IMR-90 (cell line): ENCODE measurements around the gene SAP30BP. TPM values are rescaled to one million over a fixed set of nuclear protein-coding genes. Genes with fewer than 3 reads are reported as not detected.

ENCODE experiments used
- ATAC-seq: fragments of 200-7000 bp; cut with Tn5 transposase; 2 replicates; pipeline ENCODE4 v1.9.1; 2020; ENCODE audit warnings: low read depth, mild to moderate bottlenecking, moderate library complexity
- BruUV-seq: library from RNA; stranded (reverse); fragments of 400-500 nt; replicated peaks from 2 replicates; lab custom pipeline; 2021; lab: Mats Ljungman, UMichigan
- CTCF ChIA-PET: fragments of 300-600 bp; formaldehyde crosslinking; extraction: SDS; loops from one replicate; lab custom pipeline; 2021; ENCODE audit warnings: antibody characterized with exemption; lab: Yijun Ruan, JAX
- POLR2A ChIA-PET: fragments of 300-600 bp; sonication (Branson Sonifier 250); formaldehyde crosslinking; loops from one replicate; lab custom pipeline; 2022; ENCODE audit warnings: antibody characterized with exemption; ENCODE audit not compliant: unreplicated experiment; lab: Charles Lee
- DNase-seq: peaks from one replicate; pipeline ENCODE4 v3.0.0; 2013
- H2AFZ ChIP-seq: replicated peaks from 2 replicates; pipeline ENCODE3; 2013; ENCODE audit warnings: low read length, mild to moderate bottlenecking; ENCODE audit not compliant: poor library complexity
- H2AK5ac ChIP-seq: 2 replicates; pipeline ENCODE4 v1.6.1; 2013; ENCODE audit warnings: low read depth, low read length, inconsistent platforms
- H2AK9ac ChIP-seq: replicated peaks from 2 replicates; pipeline ENCODE3; 2013; ENCODE audit warnings: mild to moderate bottlenecking, low read depth, low read length, moderate library complexity; ENCODE audit not compliant: poor library complexity
- H2BK120ac ChIP-seq: 2 replicates; pipeline ENCODE4 v1.6.1; 2013; ENCODE audit warnings: low read depth, low read length, inconsistent platforms
- H2BK15ac ChIP-seq: 3 replicates; pipeline ENCODE4 v1.6.1; 2013; ENCODE audit warnings: low read depth, low read length, inconsistent platforms
- H2BK20ac ChIP-seq: 2 replicates; pipeline ENCODE4 v1.6.1; 2013; ENCODE audit warnings: low read depth, mild to moderate bottlenecking, inconsistent platforms, low read length, moderate library complexity
- H2BK5ac ChIP-seq: 2 replicates; pipeline ENCODE4 v1.6.1; 2013; ENCODE audit warnings: mild to moderate bottlenecking, low read depth, low read length, inconsistent platforms; ENCODE audit not compliant: poor library complexity, severe bottlenecking
- H3K14ac ChIP-seq: replicated peaks from 2 replicates; pipeline ENCODE4 v1.6.1; 2013; ENCODE audit warnings: low read depth, low read length, inconsistent platforms
- H3K18ac ChIP-seq: 2 replicates; pipeline ENCODE4 v1.6.1; 2013; ENCODE audit warnings: low read depth, low read length, control low read depth
- H3K23ac ChIP-seq: 2 replicates; pipeline ENCODE4 v1.6.1; 2013; ENCODE audit warnings: low read depth, low read length, inconsistent platforms
- H3K27ac ChIP-seq: 2 replicates; pipeline ENCODE4 v1.5.1; 2013; ENCODE audit warnings: mild to moderate bottlenecking, control low read depth, low read length; ENCODE audit not compliant: insufficient read depth
- H3K27me3 ChIP-seq: 2 replicates; pipeline ENCODE4 v1.6.1; 2013; ENCODE audit warnings: low read length; ENCODE audit not compliant: control insufficient read depth, insufficient read depth
- H3K36me3 ChIP-seq: 2 replicates; pipeline ENCODE4 v1.6.1; 2013; ENCODE audit warnings: low read length, mixed read lengths; ENCODE audit not compliant: control insufficient read depth, insufficient read depth
- H3K4ac ChIP-seq: 2 replicates; pipeline ENCODE4 v1.6.1; 2013; ENCODE audit warnings: low read depth, low read length, inconsistent platforms
- H3K4me1 ChIP-seq: 2 replicates; pipeline ENCODE4 v1.6.1; 2013; ENCODE audit warnings: low read length, mixed read lengths; ENCODE audit not compliant: control insufficient read depth, insufficient read depth
- H3K4me2 ChIP-seq: 2 replicates; pipeline ENCODE4 v1.6.1; 2013; ENCODE audit warnings: low read depth, mild to moderate bottlenecking, control low read depth, low read length, moderate library complexity
- H3K4me3 ChIP-seq: 2 replicates; pipeline ENCODE4 v1.5.1; 2013; ENCODE audit warnings: low read depth, mild to moderate bottlenecking, control low read depth, low read length, moderate library complexity; ENCODE audit not compliant: insufficient read depth
- H3K56ac ChIP-seq: 2 replicates; pipeline ENCODE4 v1.6.1; 2013; ENCODE audit warnings: low read length, inconsistent platforms; ENCODE audit not compliant: insufficient read depth; ENCODE audit errors: extremely low read depth
- H3K79me1 ChIP-seq, 2 experiments: 2 replicates each; pipeline ENCODE4 v1.6.1; 2013; ENCODE audit warnings: low read length in 2 of 2, inconsistent platforms in 1 of 2, low read depth in 1 of 2
- H3K9ac ChIP-seq: 2 replicates; pipeline ENCODE4 v1.6.1; 2013; ENCODE audit warnings: low read depth, low read length, control low read depth
- H3K9me1 ChIP-seq: 2 replicates; pipeline ENCODE4 v1.6.1; 2013; ENCODE audit warnings: low read length, inconsistent platforms; ENCODE audit not compliant: insufficient read depth
- H3K9me3 ChIP-seq: 2 replicates; pipeline ENCODE4 v1.6.1; 2013; ENCODE audit warnings: low read length; ENCODE audit not compliant: control insufficient read depth, insufficient read depth
- H4K20me1 ChIP-seq: 2 replicates; pipeline ENCODE4 v1.6.1; 2013; ENCODE audit warnings: low read length, inconsistent platforms; ENCODE audit not compliant: insufficient read depth
- H4K5ac ChIP-seq: 2 replicates; pipeline ENCODE4 v1.6.1; 2013; ENCODE audit warnings: mild to moderate bottlenecking, low read depth, low read length, control low read depth
- H4K8ac ChIP-seq, 2 experiments: 2 replicates each; pipeline ENCODE4 v1.6.1; 2013; ENCODE audit warnings: low read depth in 2 of 2, low read length in 2 of 2, control low read depth in 1 of 2, inconsistent platforms in 1 of 2
- H4K91ac ChIP-seq: 2 replicates; pipeline ENCODE4 v1.6.1; 2013; ENCODE audit warnings: low read depth, low read length, inconsistent platforms; ENCODE audit not compliant: insufficient read depth
- CEBPB ChIP-seq: IDR thresholded peaks from 2 replicates; pipeline ENCODE4 v1.6.1; 2012; ENCODE audit warnings: low read depth, low read length, improper control_type of control experiment
- FOS ChIP-seq: fragments of 150-350 bp; IDR thresholded peaks from 2 replicates; pipeline ENCODE4 v1.6.1; 2016; ENCODE audit warnings: low read depth, low read length
- MAFK ChIP-seq: IDR thresholded peaks from 2 replicates; pipeline ENCODE4 v1.6.1; 2012; ENCODE audit warnings: low read depth, low read length, improper control_type of control experiment
- MXI1 ChIP-seq: IDR thresholded peaks from 2 replicates; pipeline ENCODE4 v1.6.1; 2012; ENCODE audit warnings: low read depth, mild to moderate bottlenecking, low read length, moderate library complexity, borderline replicate concordance
- NFE2L2 ChIP-seq: fragments of 150-350 bp; IDR thresholded peaks from 2 replicates; pipeline ENCODE4 v1.6.1; 2016; ENCODE audit warnings: low read depth, mild to moderate bottlenecking, low read length
- POLR2A ChIP-seq: IDR thresholded peaks from 2 replicates; pipeline ENCODE4 v1.6.1; 2012; ENCODE audit warnings: mild to moderate bottlenecking, low read depth, low read length
- RAD21 ChIP-seq: IDR thresholded peaks from 2 replicates; pipeline ENCODE4 v1.6.1; 2012; ENCODE audit warnings: low read length, improper control_type of control experiment
- RCOR1 ChIP-seq: IDR thresholded peaks from 2 replicates; pipeline ENCODE4 v1.6.1; 2012; ENCODE audit warnings: mild to moderate bottlenecking, low read length, improper control_type of control experiment; ENCODE audit not compliant: insufficient replicate concordance
- SMC3 ChIP-seq: fragments of 150-350 bp; IDR thresholded peaks from 2 replicates; pipeline ENCODE4 v1.6.1; 2016; ENCODE audit warnings: low read depth, mild to moderate bottlenecking, antibody characterized with exemption, low read length, moderate library complexity
- WGBS, 2 experiments: methylation state at CpG; one replicate each; pipeline versions ENCODE4 v1.1.5 to v1.1.7; 2013; ENCODE audit warnings: missing lambda C conversion rate in 2 of 2; ENCODE audit not compliant: insufficient read length in 1 of 2; ENCODE audit errors: extremely low coverage in 2 of 2; 5-methylcytosine and 5-hydroxymethylcytosine counted together
- dilution Hi-C: fragments of 300-500 bp; cut with HindIII; formaldehyde crosslinking; loops from one replicate; pipeline ENCODE4 v1.14.3; 2018; ENCODE audit warnings: low sequenced_read_pairs; ENCODE audit not compliant: unreplicated experiment
- in situ Hi-C: fragments of 300-500 bp; cut with MboI; formaldehyde crosslinking; loops from 3 replicates; pipeline ENCODE4 v1.14.3; 2019; ENCODE audit warnings: low sequenced_read_pairs, inconsistent platforms, mixed read lengths
- intact Hi-C: fragments of 100-400 bp; cut with micrococcal nuclease; formaldehyde crosslinking; loops from 2 replicates; pipeline ENCODE4 v1.10.0; 2022
- polyA plus RNA-seq, 3 experiments: library from polyadenylated mRNA; depleted of rRNA; stranded (reverse); fragments of >200 nt; gene quantifications; 2 replicates each; pipeline ENCODE4 v1.2.3, GENCODE V29; 2012; ENCODE audit warnings: low replicate concordance in 1 of 3
- total RNA-seq: library from RNA; depleted of rRNA; stranded (reverse); fragments of >200 nt; gene quantifications from 2 replicates; pipeline ENCODE4 v1.2.3, GENCODE V29; 2012
- TF ChIP-seq, protein P1 (sequence below): conservative IDR thresholded peaks from 2 replicates; pipeline ENCODE4 v1.5.1; 2012; ENCODE audit warnings: mild to moderate bottlenecking, low read depth, low read length, improper control_type of control experiment

SAP30BP gene
- total and polyA plus RNA-seq, 2 of the 4 experiments (the other 2 are of a cell fraction): 70.4 to 139 TPM

DNA sequence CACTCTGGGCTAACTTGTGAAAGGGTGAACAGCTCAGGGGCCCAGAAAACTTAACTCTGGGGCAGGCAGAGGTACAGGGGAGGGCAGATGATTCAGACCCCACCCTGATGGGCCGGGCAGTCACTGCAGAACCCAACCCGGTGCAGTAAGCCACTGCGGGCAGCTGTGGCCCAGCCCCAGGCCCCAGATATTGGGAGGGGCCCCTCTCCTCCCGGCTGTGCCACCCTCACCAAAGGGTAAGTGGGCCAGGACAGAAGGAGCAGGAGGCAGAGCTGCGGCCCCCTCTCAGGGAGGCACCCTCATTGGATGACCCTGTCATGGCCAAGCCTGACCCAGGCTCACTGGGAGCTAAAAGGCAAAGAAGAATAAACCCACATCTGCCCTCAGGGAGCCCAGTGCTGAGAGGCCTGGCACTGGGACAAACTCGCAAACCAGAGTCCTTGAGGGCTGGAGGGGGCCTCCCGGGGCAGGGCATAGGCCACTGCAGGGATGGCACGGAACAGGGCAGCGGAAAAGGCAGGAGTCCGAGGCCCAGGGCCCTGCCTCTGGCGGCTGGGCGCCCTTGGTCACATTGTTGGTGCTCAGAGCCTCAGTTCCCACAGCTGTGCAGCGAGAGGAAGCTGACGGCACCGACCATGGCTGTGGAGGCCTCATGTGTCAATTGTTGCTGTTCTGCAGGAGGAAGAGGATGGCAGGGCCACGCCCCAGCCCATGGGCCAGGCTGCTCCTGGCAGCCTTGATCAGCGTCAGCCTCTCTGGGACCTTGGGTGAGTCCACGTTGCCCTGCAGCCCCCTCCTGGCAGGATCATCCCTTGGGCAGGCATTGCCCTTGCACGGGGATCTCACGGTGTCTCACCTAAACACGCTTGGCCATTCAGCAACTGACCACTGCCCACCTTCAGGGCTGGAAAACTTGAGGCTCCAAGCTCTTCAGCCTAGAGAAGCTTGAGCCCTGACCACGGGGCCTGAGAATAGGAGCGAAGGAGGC lies 57.2 kb downstream of the SAP30BP start (continued):
- TF ChIP-seq RAD21 (no peak), NFE2L2 (no peak)

GRCh38 chr17:75725504-75725903 lies 58.4 kb downstream of the SAP30BP start:
- in situ Hi-C loops: no loop called here

More at GRCh38 chr17:75725504-75725903, 58.4 kb downstream of the SAP30BP start:
- CTCF ChIA-PET: no interaction called here
- Histone ChIP-seq H3K27ac (no peak overlapping the region), H2BK15ac (no peak overlapping the region), H4K5ac (no peak overlapping the region), H3K4me1 (no peaks in the 10 kb centered on the region), H3K56ac (no peak overlapping the region), H3K4me3 (no peak overlapping the region), H3K27me3 (peaks cover 46% of the 10 kb centered on the region), H2AK5ac (no peak overlapping the region), H2BK20ac (no peak overlapping the region), H4K8ac (no peak overlapping the region), H3K9me3 (no peaks in the 10 kb centered on the region), H3K23ac (no peak overlapping the region), H3K4me2 (no peak overlapping the region), H3K79me1 (no peaks in the 10 kb centered on the region), H2BK120ac (no peak overlapping the region), H3K18ac (no peak overlapping the region), H2AK9ac (peak overlapping the region; percentile 37), H4K20me1 (no peaks in the 10 kb centered on the region), H3K9ac (no peak overlapping the region), H3K36me3 (no peaks in the 10 kb centered on the region), H3K14ac (no peak overlapping the region), H2BK5ac (no peak overlapping the region), H3K9me1 (no peaks in the 10 kb centered on the region), H3K4ac (no peak overlapping the region), H4K91ac (no peak overlapping the region), H2AFZ (no peak overlapping the region)
- dilution Hi-C loops: no loop called here
- BruUV-seq: no TSS peak
- 72% methylated on average over 2 of the region's 7 CpGs; no CpG with 5 or more reads in 1 of the 2 experiments for WGBS, 2 experiments
- TF ChIP-seq CEBPB (no peak), FOS (no peak), MXI1 (no peak), NFE2L2 (no peak), SMC3 (no peak), POLR2A (no peak), RCOR1 (no peak), MAFK (no peak)
- TF ChIP-seq, protein P1, sequence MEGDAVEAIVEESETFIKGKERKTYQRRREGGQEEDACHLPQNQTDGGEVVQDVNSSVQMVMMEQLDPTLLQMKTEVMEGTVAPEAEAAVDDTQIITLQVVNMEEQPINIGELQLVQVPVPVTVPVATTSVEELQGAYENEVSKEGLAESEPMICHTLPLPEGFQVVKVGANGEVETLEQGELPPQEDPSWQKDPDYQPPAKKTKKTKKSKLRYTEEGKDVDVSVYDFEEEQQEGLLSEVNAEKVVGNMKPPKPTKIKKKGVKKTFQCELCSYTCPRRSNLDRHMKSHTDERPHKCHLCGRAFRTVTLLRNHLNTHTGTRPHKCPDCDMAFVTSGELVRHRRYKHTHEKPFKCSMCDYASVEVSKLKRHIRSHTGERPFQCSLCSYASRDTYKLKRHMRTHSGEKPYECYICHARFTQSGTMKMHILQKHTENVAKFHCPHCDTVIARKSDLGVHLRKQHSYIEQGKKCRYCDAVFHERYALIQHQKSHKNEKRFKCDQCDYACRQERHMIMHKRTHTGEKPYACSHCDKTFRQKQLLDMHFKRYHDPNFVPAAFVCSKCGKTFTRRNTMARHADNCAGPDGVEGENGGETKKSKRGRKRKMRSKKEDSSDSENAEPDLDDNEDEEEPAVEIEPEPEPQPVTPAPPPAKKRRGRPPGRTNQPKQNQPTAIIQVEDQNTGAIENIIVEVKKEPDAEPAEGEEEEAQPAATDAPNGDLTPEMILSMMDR: no peak
- DNase-seq (no peak), ATAC-seq (no peak)
- POLR2A ChIA-PET: no interaction called here
- intact Hi-C loops: no loop called here
